HepG2 (cell line): ENCODE data around the gene HSPB9. TPM values are rescaled to one million over a fixed set of nuclear protein-coding genes. Genes with fewer than 3 reads are reported as not detected.

Experiments
- BRD4 ChIP-seq: sonication (generic); formaldehyde crosslinking; IDR thresholded peaks from 2 replicates; pipeline ENCODE4 v1.4.0; 2020; ENCODE audit warnings: missing genetic modification reagents
- FIP1L1 ChIP-seq: fragments of 200-400 bp; formaldehyde crosslinking; IDR thresholded peaks from 2 replicates; pipeline ENCODE4 v1.6.1; 2018; ENCODE audit warnings: low read depth, mild to moderate bottlenecking, low read length, moderate library complexity, borderline replicate concordance; ENCODE audit not compliant: insufficient read depth
- GABPA ChIP-seq, 2 experiments: IDR thresholded peaks; 2 replicates each; pipeline ENCODE4 v1.6.1; 2011 to 2016; ENCODE audit warnings: low read depth in 2 of 2, low read length in 1 of 2, missing biosample characterization in 1 of 2, missing genetic modification characterization in 1 of 2
- HCFC1 ChIP-seq: fragments of 150-350 bp; IDR thresholded peaks from 2 replicates; pipeline ENCODE4 v1.6.1; 2014; ENCODE audit warnings: low read depth, low read length
- HDAC6 ChIP-seq: fragments of 200-600 bp; sonication (generic); IDR thresholded peaks from 2 replicates; pipeline ENCODE4 v1.7.0; 2017; ENCODE audit warnings: mild to moderate bottlenecking, antibody characterized with exemption, low read length, low read depth
- NKX3-1 ChIP-seq: sonication (generic); formaldehyde crosslinking; IDR thresholded peaks from 2 replicates; pipeline ENCODE4 v1.5.0; 2020; ENCODE audit warnings: missing genetic modification reagents
- POLR2G ChIP-seq: fragments of 200-400 bp; formaldehyde crosslinking; IDR thresholded peaks from 2 replicates; pipeline ENCODE4 v1.6.1; 2018; ENCODE audit warnings: mild to moderate bottlenecking, low read depth, low read length, moderate library complexity
- RBM39 ChIP-seq: fragments of 200-400 bp; formaldehyde crosslinking; IDR thresholded peaks from one replicate; pipeline ENCODE4 v1.6.1; 2018; ENCODE audit warnings: antibody characterized with exemption, mild to moderate bottlenecking, low read depth, low read length; ENCODE audit not compliant: poor library complexity, severe bottlenecking
- SMAD9 ChIP-seq: sonication (generic); formaldehyde crosslinking; IDR thresholded peaks from 2 replicates; pipeline ENCODE4 v1.5.1; 2020; ENCODE audit warnings: mild to moderate bottlenecking, missing genetic modification reagents
- ZFP36 ChIP-seq: fragments of 150-350 bp; IDR thresholded peaks from 2 replicates; pipeline ENCODE4 v1.6.1; 2018; ENCODE audit warnings: borderline replicate concordance, low read length, low read depth; ENCODE audit not compliant: partially characterized antibody
- ZMYM3 ChIP-seq: sonication (generic); formaldehyde crosslinking; IDR thresholded peaks from 2 replicates; pipeline ENCODE4 v1.5.1; 2020; ENCODE audit warnings: mild to moderate bottlenecking, missing genetic modification reagents
- ZNF160 ChIP-seq: sonication (generic); formaldehyde crosslinking; IDR thresholded peaks from 2 replicates; pipeline ENCODE4 v1.8.0; 2022; ENCODE audit warnings: mild to moderate bottlenecking, inconsistent platforms, missing genetic modification reagents
- ZNF234 ChIP-seq: sonication (generic); formaldehyde crosslinking; conservative IDR thresholded peaks from 2 replicates; pipeline ENCODE4 v1.5.1; 2020; ENCODE audit warnings: mild to moderate bottlenecking, missing genetic modification reagents
- ZNF326 ChIP-seq: sonication (generic); formaldehyde crosslinking; IDR thresholded peaks from 2 replicates; pipeline ENCODE4 v1.4.0; 2020; ENCODE audit warnings: missing genetic modification reagents, borderline replicate concordance
- ZNF329 ChIP-seq: sonication (generic); formaldehyde crosslinking; IDR thresholded peaks from 2 replicates; pipeline ENCODE4 v1.9.0; 2021; ENCODE audit warnings: low read depth, mild to moderate bottlenecking, missing genetic modification reagents
- ZNF350 ChIP-seq: sonication (generic); formaldehyde crosslinking; IDR thresholded peaks from 2 replicates; pipeline ENCODE4 v1.4.0; 2020; ENCODE audit warnings: mild to moderate bottlenecking, low read depth, missing genetic modification reagents, borderline replicate concordance
- ZNF564 ChIP-seq: sonication (generic); formaldehyde crosslinking; IDR thresholded peaks from 2 replicates; pipeline ENCODE4 v1.8.1; 2023; ENCODE audit warnings: mild to moderate bottlenecking, missing genetic modification reagents
- ZNF674 ChIP-seq: sonication (generic); formaldehyde crosslinking; IDR thresholded peaks from 2 replicates; pipeline ENCODE4 v1.5.0; 2020; ENCODE audit warnings: low read depth, mild to moderate bottlenecking, missing genetic modification reagents
- ZNF776 ChIP-seq: sonication (generic); formaldehyde crosslinking; IDR thresholded peaks from 2 replicates; pipeline ENCODE4 v1.4.0; 2020; ENCODE audit warnings: mild to moderate bottlenecking, missing genetic modification reagents
- ZNF777 ChIP-seq: sonication (generic); formaldehyde crosslinking; IDR thresholded peaks from 2 replicates; pipeline ENCODE4 v1.4.0; 2020; ENCODE audit warnings: missing genetic modification reagents
- ZSCAN21 ChIP-seq: sonication (generic); formaldehyde crosslinking; IDR thresholded peaks from 2 replicates; pipeline ENCODE4 v1.8.0; 2022; ENCODE audit warnings: mild to moderate bottlenecking, missing genetic modification reagents, moderate library complexity, borderline replicate concordance
- polyA plus RNA-seq, 8 experiments: library from polyadenylated mRNA; depleted of rRNA in 3 of 8; stranded (reverse) in 7 of 8; unstranded in 1 of 8; fragments of >200 nt; fragmentation: Illumina TruSeq in 4 of 8; extraction: Trizol in 4 of 8; gene quantifications; 2 replicates each; pipeline versions ENCODE4 v1.2.1 to v1.2.3, GENCODE V29; 2011 to 2016; ENCODE audit warnings: low read depth in 4 of 8, missing spikeins in 1 of 8, mixed read lengths in 1 of 8; ENCODE audit not compliant: insufficient read depth in 1 of 8
- total RNA-seq, 5 experiments: library from RNA; depleted of rRNA; stranded (reverse); fragments of >200 nt; fragmentation: Illumina TruSeq; extraction: Trizol; gene quantifications; 2 replicates each; pipeline ENCODE4 v1.2.3, GENCODE V29; 2016; ENCODE audit warnings: low read depth in 1 of 5
- TF ChIP-seq, protein P1 (sequence below): sonication (generic); formaldehyde crosslinking; IDR thresholded peaks from 2 replicates; pipeline ENCODE4 v1.4.0; 2020; ENCODE audit warnings: mild to moderate bottlenecking, low read depth, missing genetic modification reagents
- TF ChIP-seq, protein P2 (sequence below): sonication (generic); formaldehyde crosslinking; conservative IDR thresholded peaks from 2 replicates; pipeline ENCODE4 v1.5.0; 2020; ENCODE audit warnings: missing genetic modification reagents
- TF ChIP-seq, protein P3 (sequence below): sonication (generic); formaldehyde crosslinking; IDR thresholded peaks from 2 replicates; pipeline ENCODE4 v1.9.0; 2022; ENCODE audit warnings: low read depth, missing genetic modification reagents
- TF ChIP-seq, protein P4 (sequence below): sonication (generic); formaldehyde crosslinking; IDR thresholded peaks from 2 replicates; pipeline ENCODE4 v1.5.0; 2020; ENCODE audit warnings: mild to moderate bottlenecking, low read depth, missing genetic modification reagents, borderline replicate concordance

The HSPB9 gene
- total and polyA plus RNA-seq, 2 of the 13 experiments (the other 11 are each of a cell fraction or from before 2014, with no cell fraction given) = 0.05 to 0.24 TPM

DNA sequence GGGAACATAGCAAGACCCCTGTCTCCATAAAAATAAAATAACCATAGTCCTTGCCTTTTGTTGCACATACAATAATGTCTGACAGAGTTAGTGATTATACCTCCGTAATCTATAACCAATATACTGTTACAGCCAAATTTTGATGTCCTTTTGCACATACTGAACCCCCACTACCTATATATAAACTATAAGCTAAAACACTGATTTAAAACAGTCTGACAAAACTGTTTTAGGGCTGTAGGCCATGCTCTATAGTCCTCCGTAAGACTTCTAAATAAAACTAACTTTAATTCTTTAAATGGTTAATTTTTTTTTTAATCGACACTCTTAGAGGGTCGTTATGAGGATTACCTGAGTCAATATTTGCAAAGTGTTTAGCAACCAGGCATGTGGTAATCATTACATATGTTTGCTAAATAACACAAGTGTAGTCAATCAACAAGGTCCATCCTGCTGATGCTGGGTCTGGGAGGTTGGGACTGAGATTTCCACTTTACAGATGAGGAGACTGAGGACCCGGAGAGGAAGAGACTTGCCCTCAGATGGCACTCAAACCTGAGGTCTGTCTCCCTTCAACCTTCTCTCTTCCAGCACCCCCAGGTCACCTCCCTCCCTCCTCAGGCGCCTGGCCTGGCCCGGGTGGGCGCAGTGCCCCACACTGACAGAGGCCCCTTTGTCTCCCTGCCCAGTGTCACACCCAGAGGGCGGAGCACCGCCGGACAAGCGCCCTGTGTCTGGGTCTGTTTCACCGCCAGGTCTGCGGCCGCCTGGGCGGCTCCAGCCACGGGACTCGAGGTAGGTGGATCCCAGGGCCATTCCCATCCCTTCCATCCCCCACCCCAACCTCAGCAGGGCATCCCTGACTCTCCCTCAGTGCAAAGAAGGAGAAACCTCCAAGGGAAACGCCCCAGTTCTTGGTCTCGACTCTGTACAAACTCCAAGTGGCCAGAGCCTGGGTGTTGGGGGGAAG lies 34.6 kb upstream of the HSPB9 start (continued):
- TF ChIP-seq, protein P1, sequence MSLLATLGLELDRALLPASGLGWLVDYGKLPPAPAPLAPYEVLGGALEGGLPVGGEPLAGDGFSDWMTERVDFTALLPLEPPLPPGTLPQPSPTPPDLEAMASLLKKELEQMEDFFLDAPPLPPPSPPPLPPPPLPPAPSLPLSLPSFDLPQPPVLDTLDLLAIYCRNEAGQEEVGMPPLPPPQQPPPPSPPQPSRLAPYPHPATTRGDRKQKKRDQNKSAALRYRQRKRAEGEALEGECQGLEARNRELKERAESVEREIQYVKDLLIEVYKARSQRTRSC (CRISPR knock-in tag) = no peak
- TF ChIP-seq NKX3-1 (CRISPR knock-in tag) = no peak
- TF ChIP-seq BRD4 (CRISPR knock-in tag) = no peak
- TF ChIP-seq GABPA (IDR thresholded peaks at IDR 0.05; ENCODE audit: low read depth, low read length) = no peak
- TF ChIP-seq GABPA (CRISPR knock-in tag; IDR thresholded peaks at IDR 0.05; ENCODE audit: low read depth) = no peak
- no peak for TF ChIP-seq SMAD9 (CRISPR knock-in tag)
- peak; percentile 51; the same call in 1 of the 2 replicates for TF ChIP-seq ZNF564 (CRISPR knock-in tag)
- no peak for TF ChIP-seq ZNF329 (CRISPR knock-in tag)
- no peak for TF ChIP-seq HCFC1
- peak; percentile 99 for TF ChIP-seq ZMYM3 (CRISPR knock-in tag)
- TF ChIP-seq HDAC6 = no peak
- no peak for TF ChIP-seq ZNF234 (CRISPR knock-in tag)
- peak; percentile 51; the same call in 1 of the 2 replicates for TF ChIP-seq ZNF777
- no peak for TF ChIP-seq FIP1L1
- TF ChIP-seq, protein P2, sequence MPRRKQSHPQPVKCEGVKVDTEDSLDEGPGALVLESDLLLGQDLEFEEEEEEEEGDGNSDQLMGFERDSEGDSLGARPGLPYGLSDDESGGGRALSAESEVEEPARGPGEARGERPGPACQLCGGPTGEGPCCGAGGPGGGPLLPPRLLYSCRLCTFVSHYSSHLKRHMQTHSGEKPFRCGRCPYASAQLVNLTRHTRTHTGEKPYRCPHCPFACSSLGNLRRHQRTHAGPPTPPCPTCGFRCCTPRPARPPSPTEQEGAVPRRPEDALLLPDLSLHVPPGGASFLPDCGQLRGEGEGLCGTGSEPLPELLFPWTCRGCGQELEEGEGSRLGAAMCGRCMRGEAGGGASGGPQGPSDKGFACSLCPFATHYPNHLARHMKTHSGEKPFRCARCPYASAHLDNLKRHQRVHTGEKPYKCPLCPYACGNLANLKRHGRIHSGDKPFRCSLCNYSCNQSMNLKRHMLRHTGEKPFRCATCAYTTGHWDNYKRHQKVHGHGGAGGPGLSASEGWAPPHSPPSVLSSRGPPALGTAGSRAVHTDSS (CRISPR knock-in tag) = no peak
- TF ChIP-seq ZNF160 (CRISPR knock-in tag) = no peak
- peak; percentile 54; the same call in 1 of the 2 replicates for TF ChIP-seq ZNF350
- TF ChIP-seq RBM39 = peak; percentile 66
- no peak for TF ChIP-seq ZNF326 (CRISPR knock-in tag)
- TF ChIP-seq ZFP36 = no peak
- TF ChIP-seq POLR2G = no peak
- TF ChIP-seq, protein P3, sequence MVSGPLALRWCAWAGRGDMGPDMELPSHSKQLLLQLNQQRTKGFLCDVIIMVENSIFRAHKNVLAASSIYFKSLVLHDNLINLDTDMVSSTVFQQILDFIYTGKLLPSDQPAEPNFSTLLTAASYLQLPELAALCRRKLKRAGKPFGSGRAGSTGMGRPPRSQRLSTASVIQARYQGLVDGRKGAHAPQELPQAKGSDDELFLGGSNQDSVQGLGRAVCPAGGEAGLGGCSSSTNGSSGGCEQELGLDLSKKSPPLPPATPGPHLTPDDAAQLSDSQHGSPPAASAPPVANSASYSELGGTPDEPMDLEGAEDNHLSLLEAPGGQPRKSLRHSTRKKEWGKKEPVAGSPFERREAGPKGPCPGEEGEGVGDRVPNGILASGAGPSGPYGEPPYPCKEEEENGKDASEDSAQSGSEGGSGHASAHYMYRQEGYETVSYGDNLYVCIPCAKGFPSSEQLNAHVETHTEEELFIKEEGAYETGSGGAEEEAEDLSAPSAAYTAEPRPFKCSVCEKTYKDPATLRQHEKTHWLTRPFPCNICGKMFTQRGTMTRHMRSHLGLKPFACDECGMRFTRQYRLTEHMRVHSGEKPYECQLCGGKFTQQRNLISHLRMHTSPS (CRISPR knock-in tag) = no peak; the same call in 1 of the 2 replicates
- no peak for TF ChIP-seq ZNF776 (CRISPR knock-in tag)
- TF ChIP-seq, protein P4, sequence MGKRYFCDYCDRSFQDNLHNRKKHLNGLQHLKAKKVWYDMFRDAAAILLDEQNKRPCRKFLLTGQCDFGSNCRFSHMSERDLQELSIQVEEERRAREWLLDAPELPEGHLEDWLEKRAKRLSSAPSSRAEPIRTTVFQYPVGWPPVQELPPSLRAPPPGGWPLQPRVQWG = no peak
- TF ChIP-seq ZNF674 = 0 out of 2 replicates have a peak, but pooled peaks have one; percentile 36
- no peak for TF ChIP-seq ZSCAN21 (CRISPR knock-in tag)
